ENCODE data around the gene ADAM11.

DNA sequence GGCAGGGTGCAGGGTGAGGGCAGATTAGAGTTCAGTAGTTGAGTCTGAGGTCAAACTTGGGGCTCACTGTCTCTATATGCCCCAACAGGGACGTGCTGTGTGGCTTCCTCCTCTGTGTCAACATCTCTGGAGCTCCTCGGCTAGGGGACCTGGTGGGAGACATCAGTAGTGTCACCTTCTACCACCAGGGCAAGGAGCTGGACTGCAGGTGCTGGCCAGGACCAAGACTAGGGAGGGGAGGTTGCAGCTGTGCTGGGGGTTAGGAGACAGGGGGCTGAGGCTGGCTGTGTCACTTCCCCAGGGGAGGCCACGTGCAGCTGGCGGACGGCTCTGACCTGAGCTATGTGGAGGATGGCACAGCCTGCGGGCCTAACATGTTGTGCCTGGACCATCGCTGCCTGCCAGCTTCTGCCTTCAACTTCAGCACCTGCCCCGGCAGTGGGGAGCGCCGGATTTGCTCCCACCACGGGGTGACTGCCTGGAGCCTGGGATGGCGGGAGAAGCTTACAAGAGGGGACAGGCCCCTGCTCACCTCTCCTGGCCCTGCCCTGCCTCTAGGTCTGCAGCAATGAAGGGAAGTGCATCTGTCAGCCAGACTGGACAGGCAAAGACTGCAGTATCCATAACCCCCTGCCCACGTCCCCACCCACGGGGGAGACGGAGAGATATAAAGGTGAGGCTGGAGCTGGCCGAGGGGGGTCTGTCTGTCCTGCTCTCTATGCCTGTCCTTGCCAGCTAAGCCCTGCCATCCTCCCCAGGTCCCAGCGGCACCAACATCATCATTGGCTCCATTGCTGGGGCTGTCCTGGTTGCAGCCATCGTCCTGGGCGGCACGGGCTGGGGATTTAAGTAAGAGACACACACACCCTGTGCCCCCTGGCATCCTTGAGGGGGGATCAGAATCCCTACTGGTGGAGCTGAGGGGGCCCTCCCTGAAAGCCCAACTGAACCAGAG, 18.9 kb downstream of the ADAM11 start:
- TF ChIP-seq, protein P1, sequence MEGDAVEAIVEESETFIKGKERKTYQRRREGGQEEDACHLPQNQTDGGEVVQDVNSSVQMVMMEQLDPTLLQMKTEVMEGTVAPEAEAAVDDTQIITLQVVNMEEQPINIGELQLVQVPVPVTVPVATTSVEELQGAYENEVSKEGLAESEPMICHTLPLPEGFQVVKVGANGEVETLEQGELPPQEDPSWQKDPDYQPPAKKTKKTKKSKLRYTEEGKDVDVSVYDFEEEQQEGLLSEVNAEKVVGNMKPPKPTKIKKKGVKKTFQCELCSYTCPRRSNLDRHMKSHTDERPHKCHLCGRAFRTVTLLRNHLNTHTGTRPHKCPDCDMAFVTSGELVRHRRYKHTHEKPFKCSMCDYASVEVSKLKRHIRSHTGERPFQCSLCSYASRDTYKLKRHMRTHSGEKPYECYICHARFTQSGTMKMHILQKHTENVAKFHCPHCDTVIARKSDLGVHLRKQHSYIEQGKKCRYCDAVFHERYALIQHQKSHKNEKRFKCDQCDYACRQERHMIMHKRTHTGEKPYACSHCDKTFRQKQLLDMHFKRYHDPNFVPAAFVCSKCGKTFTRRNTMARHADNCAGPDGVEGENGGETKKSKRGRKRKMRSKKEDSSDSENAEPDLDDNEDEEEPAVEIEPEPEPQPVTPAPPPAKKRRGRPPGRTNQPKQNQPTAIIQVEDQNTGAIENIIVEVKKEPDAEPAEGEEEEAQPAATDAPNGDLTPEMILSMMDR (IDR thresholded peaks at IDR 0.05): no peak
- TF ChIP-seq POLR2A (IDR thresholded peaks at IDR 0.05; ENCODE audit: low read depth) (no peak), EP300 (IDR thresholded peaks at IDR 0.05) (no peak)

All from esophagus muscularis mucosa (tissue), 4 donors.